Panc1 (cell line): ENCODE data around the gene SSH3. TPM values are rescaled to one million over a fixed set of nuclear protein-coding genes. Genes with fewer than 3 reads are reported as not detected.
A peak's percentile ranks its signal among the peaks of the same experiment; 100 is the strongest.

Experiments used
- ATAC-seq: fragments of 200-7000 bp; cut with Tn5 transposase; 2 replicates; pipeline ENCODE4 v1.9.1; 2020; ENCODE audit warnings: mild to moderate bottlenecking, moderate library complexity
- BruUV-seq: library from RNA; stranded (reverse); fragments of 400-500 nt; replicated peaks from 2 replicates; lab custom pipeline; 2021; lab: Mats Ljungman, UMichigan
- CTCF ChIA-PET: fragments of 300-600 bp; sonication (Branson Sonifier 250); formaldehyde crosslinking; loops from one replicate; lab custom pipeline; 2022; ENCODE audit warnings: antibody characterized with exemption; lab: Charles Lee
- POLR2A ChIA-PET: fragments of 300-600 bp; sonication (Branson Sonifier 250); formaldehyde crosslinking; loops from one replicate; lab custom pipeline; 2022; ENCODE audit warnings: antibody characterized with exemption; lab: Charles Lee
- DNase-seq: peaks from one replicate; pipeline ENCODE4 v3.0.0-alpha.2; 2010; ENCODE audit warnings: low read depth, low spot score
- H3K27ac ChIP-seq: 2 replicates; pipeline ENCODE4 v1.5.1; 2011; ENCODE audit warnings: mild to moderate bottlenecking, low read length, inconsistent platforms
- H3K27me3 ChIP-seq: fragments of 200-500 bp; sonication (Bioruptor generic); 2 replicates; pipeline ENCODE4 v1.6.0; 2014; ENCODE audit warnings: low read length, inconsistent platforms; ENCODE audit not compliant: control insufficient read depth, insufficient read depth
- H3K36me3 ChIP-seq: fragments of 200-500 bp; sonication (Bioruptor generic); 2 replicates; pipeline ENCODE4 v1.5.1; 2014; ENCODE audit warnings: inconsistent platforms, mild to moderate bottlenecking, low read length, moderate library complexity; ENCODE audit not compliant: control insufficient read depth, insufficient read depth
- H3K4me1 ChIP-seq: 2 replicates; pipeline ENCODE4 v1.5.1; 2011; ENCODE audit warnings: inconsistent platforms, mild to moderate bottlenecking, low read length, moderate library complexity; ENCODE audit not compliant: control insufficient read depth, insufficient read depth
- H3K4me3 ChIP-seq, 2 experiments: 2 replicates each; pipeline ENCODE4 v1.5.1; 2011 to 2012; ENCODE audit warnings: low read depth in 2 of 2, low read length in 2 of 2, mild to moderate bottlenecking in 2 of 2, inconsistent platforms in 1 of 2, moderate library complexity in 1 of 2
- H3K9me3 ChIP-seq: fragments of 200-500 bp; sonication (Bioruptor generic); 2 replicates; pipeline ENCODE4 v1.5.1; 2014; ENCODE audit warnings: low read depth, mild to moderate bottlenecking, inconsistent platforms, low read length, moderate library complexity; ENCODE audit not compliant: control insufficient read depth, insufficient read depth
- POLR2AphosphoS5 ChIP-seq: IDR thresholded peaks from 2 replicates; pipeline ENCODE4 v1.6.1; 2012; ENCODE audit warnings: mild to moderate bottlenecking, low read depth, low read length, moderate library complexity
- SIN3A ChIP-seq: IDR thresholded peaks from 2 replicates; pipeline ENCODE4 v1.6.1; 2012; ENCODE audit warnings: low read depth, mild to moderate bottlenecking, low read length, moderate library complexity, borderline replicate concordance; ENCODE audit not compliant: insufficient read depth
- TCF7L2 ChIP-seq: IDR thresholded peaks from 2 replicates; pipeline ENCODE4 v1.6.1; 2011; ENCODE audit warnings: mild to moderate bottlenecking, low read depth, low read length, inconsistent platforms
- in situ Hi-C: cut with HindIII; loops from 2 replicates; pipeline ENCODE4 v1.10.0; 2016; ENCODE audit warnings: low sequenced_read_pairs, low pct_unique_long_range_greater_than_20kb
- intact Hi-C: fragments of 100-400 bp; cut with micrococcal nuclease; formaldehyde crosslinking; loops from one replicate; pipeline ENCODE4 v1.10.0; 2022; ENCODE audit not compliant: unreplicated experiment
- total RNA-seq: library from RNA; stranded (reverse); gene quantifications from one replicate; pipeline ENCODE4 v1.2.1, GENCODE V29; 2021; ENCODE audit not compliant: unreplicated experiment
- TF ChIP-seq, protein P1 (sequence below), 2 experiments: IDR thresholded peaks; 2 replicates each; pipeline ENCODE4 v1.6.1; 2011 to 2012; ENCODE audit warnings: low read depth in 2 of 2, control low read depth in 1 of 2, low read length in 1 of 2, mild to moderate bottlenecking in 1 of 2, moderate library complexity in 1 of 2; ENCODE audit not compliant: insufficient read depth in 1 of 2
- TF ChIP-seq, protein P2 (sequence below): fragments of 450-650 bp; IDR thresholded peaks from 2 replicates; pipeline ENCODE4 v1.5.1; 2017; ENCODE audit warnings: mild to moderate bottlenecking

Gene SSH3
- total RNA-seq, 1 experiment from 2014 or later: 79.8 TPM

DNA sequence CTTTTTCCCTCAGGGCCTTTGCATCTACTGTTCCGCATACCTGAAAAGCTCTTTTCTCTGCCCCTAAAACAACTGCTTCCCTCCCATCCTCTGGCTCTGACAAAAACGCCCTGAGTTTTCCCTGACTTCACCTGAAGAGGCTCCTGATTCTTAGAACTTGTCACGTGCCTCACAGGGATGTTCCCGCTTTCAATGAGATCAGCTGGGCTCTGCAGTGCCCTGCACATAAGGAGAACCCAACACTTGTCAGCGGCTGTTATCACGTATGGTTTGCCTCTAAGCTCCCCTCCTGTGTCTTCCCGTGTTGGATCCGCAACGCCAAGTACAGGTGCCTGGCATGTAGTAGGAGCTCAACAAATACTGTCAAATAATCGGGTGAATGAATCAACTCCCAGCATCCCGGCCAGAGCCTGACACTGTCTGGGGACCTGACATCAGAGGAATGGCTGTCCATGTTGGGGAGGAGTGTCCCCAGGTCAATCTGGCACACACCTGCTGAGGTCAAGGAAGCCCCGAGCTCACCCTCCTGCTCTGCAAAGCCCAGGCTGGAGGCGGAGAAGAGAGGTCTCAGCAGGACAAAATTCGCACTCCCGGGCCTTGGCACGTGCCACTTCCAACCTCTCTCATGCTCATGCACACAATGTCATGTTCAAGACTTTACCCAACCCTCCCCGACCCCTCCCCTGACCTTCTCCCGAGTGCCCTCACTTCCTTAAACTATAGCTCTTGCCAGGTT is 41.2 kb upstream of the SSH3 start:
- ATAC-seq (no peak), DNase-seq (no peak)
- Histone ChIP-seq H3K27ac (0 out of 2 replicates have a peak overlapping the region, but pooled peaks have one; percentile 12), H3K36me3 (no peaks in the 10 kb centered on the region; the same call in 1 of the 2 replicates), H3K9me3 (no peaks in the 10 kb centered on the region), H3K4me1 (peaks cover 16% of the 10 kb centered on the region), H3K4me3 (peak overlapping the region in 1 of 2 experiments; percentile 57; a peak in 2 of 4 replicates), H3K27me3 (no peaks in the 10 kb centered on the region)
- POLR2A ChIA-PET: interaction anchor here (0.6 kb wide), 1 partner anchor 52 kb away, joined by 4 read pairs; no protein-coding TSS in a partner anchor
- TF ChIP-seq POLR2AphosphoS5 (no peak), TCF7L2 (no peak), SIN3A (no peak)
- TF ChIP-seq, protein P1, sequence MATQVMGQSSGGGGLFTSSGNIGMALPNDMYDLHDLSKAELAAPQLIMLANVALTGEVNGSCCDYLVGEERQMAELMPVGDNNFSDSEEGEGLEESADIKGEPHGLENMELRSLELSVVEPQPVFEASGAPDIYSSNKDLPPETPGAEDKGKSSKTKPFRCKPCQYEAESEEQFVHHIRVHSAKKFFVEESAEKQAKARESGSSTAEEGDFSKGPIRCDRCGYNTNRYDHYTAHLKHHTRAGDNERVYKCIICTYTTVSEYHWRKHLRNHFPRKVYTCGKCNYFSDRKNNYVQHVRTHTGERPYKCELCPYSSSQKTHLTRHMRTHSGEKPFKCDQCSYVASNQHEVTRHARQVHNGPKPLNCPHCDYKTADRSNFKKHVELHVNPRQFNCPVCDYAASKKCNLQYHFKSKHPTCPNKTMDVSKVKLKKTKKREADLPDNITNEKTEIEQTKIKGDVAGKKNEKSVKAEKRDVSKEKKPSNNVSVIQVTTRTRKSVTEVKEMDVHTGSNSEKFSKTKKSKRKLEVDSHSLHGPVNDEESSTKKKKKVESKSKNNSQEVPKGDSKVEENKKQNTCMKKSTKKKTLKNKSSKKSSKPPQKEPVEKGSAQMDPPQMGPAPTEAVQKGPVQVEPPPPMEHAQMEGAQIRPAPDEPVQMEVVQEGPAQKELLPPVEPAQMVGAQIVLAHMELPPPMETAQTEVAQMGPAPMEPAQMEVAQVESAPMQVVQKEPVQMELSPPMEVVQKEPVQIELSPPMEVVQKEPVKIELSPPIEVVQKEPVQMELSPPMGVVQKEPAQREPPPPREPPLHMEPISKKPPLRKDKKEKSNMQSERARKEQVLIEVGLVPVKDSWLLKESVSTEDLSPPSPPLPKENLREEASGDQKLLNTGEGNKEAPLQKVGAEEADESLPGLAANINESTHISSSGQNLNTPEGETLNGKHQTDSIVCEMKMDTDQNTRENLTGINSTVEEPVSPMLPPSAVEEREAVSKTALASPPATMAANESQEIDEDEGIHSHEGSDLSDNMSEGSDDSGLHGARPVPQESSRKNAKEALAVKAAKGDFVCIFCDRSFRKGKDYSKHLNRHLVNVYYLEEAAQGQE (IDR thresholded peaks at IDR 0.05; ENCODE audit: insufficient read depth in 1 of 2, low read depth in 2 of 2, low read length in 1 of 2): no peak
- TF ChIP-seq, protein P2, sequence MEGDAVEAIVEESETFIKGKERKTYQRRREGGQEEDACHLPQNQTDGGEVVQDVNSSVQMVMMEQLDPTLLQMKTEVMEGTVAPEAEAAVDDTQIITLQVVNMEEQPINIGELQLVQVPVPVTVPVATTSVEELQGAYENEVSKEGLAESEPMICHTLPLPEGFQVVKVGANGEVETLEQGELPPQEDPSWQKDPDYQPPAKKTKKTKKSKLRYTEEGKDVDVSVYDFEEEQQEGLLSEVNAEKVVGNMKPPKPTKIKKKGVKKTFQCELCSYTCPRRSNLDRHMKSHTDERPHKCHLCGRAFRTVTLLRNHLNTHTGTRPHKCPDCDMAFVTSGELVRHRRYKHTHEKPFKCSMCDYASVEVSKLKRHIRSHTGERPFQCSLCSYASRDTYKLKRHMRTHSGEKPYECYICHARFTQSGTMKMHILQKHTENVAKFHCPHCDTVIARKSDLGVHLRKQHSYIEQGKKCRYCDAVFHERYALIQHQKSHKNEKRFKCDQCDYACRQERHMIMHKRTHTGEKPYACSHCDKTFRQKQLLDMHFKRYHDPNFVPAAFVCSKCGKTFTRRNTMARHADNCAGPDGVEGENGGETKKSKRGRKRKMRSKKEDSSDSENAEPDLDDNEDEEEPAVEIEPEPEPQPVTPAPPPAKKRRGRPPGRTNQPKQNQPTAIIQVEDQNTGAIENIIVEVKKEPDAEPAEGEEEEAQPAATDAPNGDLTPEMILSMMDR: no peak
- intact Hi-C loops (loop anchor here (10.0 kb wide), 1 partner anchor 123 kb away; no protein-coding TSS in a partner anchor), in situ Hi-C loops (no loop called here)
- no TSS peak for BruUV-seq
- CTCF ChIA-PET: interaction anchor here (0.5 to 3.6 kb wide), 12 partner anchors 21 to 328 kb away, joined by 3 to 21 read pairs (median 4); no protein-coding TSS in a partner anchor

DNA sequence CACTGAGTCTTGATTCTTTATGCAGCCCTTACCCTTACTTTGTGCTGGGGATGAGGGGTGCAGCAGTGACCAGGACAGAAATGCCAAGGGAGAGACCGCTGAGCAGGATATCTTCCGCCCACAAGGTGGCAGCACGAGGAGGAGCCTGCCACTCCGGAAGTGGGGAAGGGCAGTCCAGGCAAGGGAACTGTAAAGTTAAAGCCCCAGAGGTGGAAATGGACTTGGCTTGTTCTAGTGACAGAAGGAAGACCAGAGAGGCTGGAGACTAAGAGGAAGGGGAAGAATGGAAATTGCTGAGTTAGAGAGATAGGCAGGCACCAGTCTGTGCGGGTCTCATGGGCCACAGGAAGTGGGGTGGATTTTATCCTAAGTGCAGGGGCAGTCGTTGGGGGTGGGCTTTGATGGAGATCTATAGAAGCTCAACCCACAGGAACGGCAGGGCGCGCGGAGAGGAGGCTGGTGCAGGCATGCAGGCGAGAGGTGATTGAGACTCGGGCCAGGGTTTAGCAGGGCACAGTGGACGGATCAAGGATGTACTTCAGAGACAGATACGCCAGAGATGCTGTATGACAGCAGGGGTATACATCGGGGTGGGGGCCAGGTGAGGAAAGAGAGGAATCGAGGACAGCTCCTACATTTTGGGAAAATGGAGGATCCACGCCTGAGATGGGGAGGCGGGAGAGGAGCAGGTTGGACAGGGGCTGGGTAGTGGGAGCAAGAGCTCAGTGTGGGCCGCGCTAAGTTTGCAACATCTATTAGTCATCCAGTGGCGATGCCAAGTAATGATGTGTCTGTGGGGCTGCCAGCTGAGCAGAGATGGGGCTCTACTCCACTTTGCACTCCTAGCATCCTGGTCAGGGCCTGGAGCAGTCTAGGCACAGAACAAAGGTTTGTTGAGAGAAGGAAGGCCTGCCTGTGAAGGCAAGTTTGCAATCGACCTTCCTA is 40.3 kb upstream of the SSH3 start:
- H3K4me3 ChIP-seq: no peak overlapping the region
- no peaks in the 10 kb centered on the region; the same call in 1 of the 2 replicates for H3K36me3 ChIP-seq
- DNase-seq: no peak
- in situ Hi-C loops: no loop called here
- no TSS peak for BruUV-seq
- peak overlapping the region; percentile 67 for H3K27ac ChIP-seq
- peaks cover 20% of the 10 kb centered on the region for H3K4me1 ChIP-seq
- peak; percentile 74 for ATAC-seq
- intact Hi-C loops: loop anchor here (10.0 kb wide), 1 partner anchor 122 kb away; no protein-coding TSS in a partner anchor
- ChIA-PET CTCF (interaction anchor here (0.5 to 3.6 kb wide), 6 partner anchors 20 to 188 kb away, joined by 3 to 21 read pairs (median 4); no protein-coding TSS in a partner anchor), POLR2A (interaction anchor here (0.6 kb wide), 1 partner anchor 51 kb away, joined by 4 read pairs; no protein-coding TSS in a partner anchor)
- TF ChIP-seq, protein P1 (IDR thresholded peaks at IDR 0.05; ENCODE audit: insufficient read depth in 1 of 2, low read depth in 2 of 2, low read length in 1 of 2): no peak
- TF ChIP-seq, protein P2: peak; percentile 97
- H3K27me3 ChIP-seq: no peaks in the 10 kb centered on the region
- H3K9me3 ChIP-seq: no peaks in the 10 kb centered on the region
